Thyroid gland (tissue), 4 donors: ENCODE results near the gene OR4S2.

Experiments
- POLR2A ChIP-seq, 2 donors: fragments of 450-650 bp; IDR thresholded peaks; one replicate each; pipeline ENCODE4 v1.6.1; 2017; ENCODE audit warnings: antibody characterized with exemption in 2 of 2, mild to moderate bottlenecking in 2 of 2, moderate library complexity in 1 of 2
- TF ChIP-seq, protein P1 (sequence below), 6 experiments: fragments of 200-600 bp in 3 of 6; fragments of 450-650 bp in 3 of 6; sonication (generic) in 3 of 6; IDR thresholded peaks; one replicate each; pipeline ENCODE4 v1.5.1; 2016 to 2019; ENCODE audit warnings: antibody characterized with exemption in 6 of 6, mild to moderate bottlenecking in 2 of 6, inconsistent platforms in 1 of 6, moderate library complexity in 1 of 6

GRCh38 chr11:55697817-55698216 is 49.7 kb downstream of the OR4S2 start:
- TF ChIP-seq, protein P1, sequence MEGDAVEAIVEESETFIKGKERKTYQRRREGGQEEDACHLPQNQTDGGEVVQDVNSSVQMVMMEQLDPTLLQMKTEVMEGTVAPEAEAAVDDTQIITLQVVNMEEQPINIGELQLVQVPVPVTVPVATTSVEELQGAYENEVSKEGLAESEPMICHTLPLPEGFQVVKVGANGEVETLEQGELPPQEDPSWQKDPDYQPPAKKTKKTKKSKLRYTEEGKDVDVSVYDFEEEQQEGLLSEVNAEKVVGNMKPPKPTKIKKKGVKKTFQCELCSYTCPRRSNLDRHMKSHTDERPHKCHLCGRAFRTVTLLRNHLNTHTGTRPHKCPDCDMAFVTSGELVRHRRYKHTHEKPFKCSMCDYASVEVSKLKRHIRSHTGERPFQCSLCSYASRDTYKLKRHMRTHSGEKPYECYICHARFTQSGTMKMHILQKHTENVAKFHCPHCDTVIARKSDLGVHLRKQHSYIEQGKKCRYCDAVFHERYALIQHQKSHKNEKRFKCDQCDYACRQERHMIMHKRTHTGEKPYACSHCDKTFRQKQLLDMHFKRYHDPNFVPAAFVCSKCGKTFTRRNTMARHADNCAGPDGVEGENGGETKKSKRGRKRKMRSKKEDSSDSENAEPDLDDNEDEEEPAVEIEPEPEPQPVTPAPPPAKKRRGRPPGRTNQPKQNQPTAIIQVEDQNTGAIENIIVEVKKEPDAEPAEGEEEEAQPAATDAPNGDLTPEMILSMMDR (IDR thresholded peaks at IDR 0.05): no peak
- TF ChIP-seq POLR2A (IDR thresholded peaks at IDR 0.05): no peak
